ENCODE measurements around the gene WDR18. TPM values are rescaled to one million over a fixed set of nuclear protein-coding genes. Genes with fewer than 3 reads are reported as not detected.

WDR18 gene
- total and polyA plus RNA-seq, 2 experiments from 2014 or later = 155 to 157 TPM

GRCh38 chr19:1039646-1040475, 55.7 kb downstream of the WDR18 start, which contains the start of gene ABCA7:
Gene ABCA7, plus strand, starts transcription at chr19:1040107. Its CDS starts 1,255 bp downstream, at chr19:1041362.
- H3K27me3 ChIP-seq (ENCODE audit: insufficient read depth) = no peaks in the 10 kb centered on the region
- ATAC-seq (peak; percentile 78), DNase-seq (ENCODE audit: low spot score) (peak; percentile 99)
- H3K4me1 ChIP-seq (ENCODE audit: insufficient read depth) = peaks cover 10% of the 10 kb centered on the region
- peak within 1 kb of the TSS; percentile 86 for H3K27ac Mint-ChIP-seq
- peak within 1 kb of the TSS; percentile 91 for H3K4me3 ChIP-seq
- peaks cover 39% of the 10 kb centered on the region for H3K27me3 Mint-ChIP-seq (ENCODE audit: insufficient read depth, low read depth, poor library complexity)
- H3K27ac ChIP-seq (ENCODE audit: low read depth) = peak within 1 kb of the TSS; percentile 88
- H3K4me3 Mint-ChIP-seq = peak within 1 kb of the TSS; percentile 89
- no peaks in the 10 kb centered on the region for H3K79me2 ChIP-seq (replicated peaks; ENCODE audit: insufficient read depth)
- peaks cover 45% of the 10 kb centered on the region for H3K36me3 Mint-ChIP-seq (ENCODE audit: low read depth)
- H2AFZ ChIP-seq = peak within 1 kb of the TSS; percentile 90; the same call in 1 of the 2 replicates
- peaks cover 4% of the 10 kb centered on the region; the same call in 1 of the 2 replicates for H4K20me1 ChIP-seq (replicated peaks; ENCODE audit: insufficient read depth)
- H3K36me3 ChIP-seq (ENCODE audit: insufficient read depth) = peaks cover 16% of the 10 kb centered on the region; the same call in 1 of the 2 replicates
- H3K9me2 ChIP-seq (ENCODE audit: insufficient read depth) = no peaks in the 10 kb centered on the region
- peaks cover 15% of the 10 kb centered on the region for H3K4me1 Mint-ChIP-seq
- H3F3A ChIP-seq (replicated peaks; ENCODE audit: low read depth) = peaks cover 38% of the 10 kb centered on the region
- peak within 1 kb of the TSS; percentile 95 for H3K4me2 ChIP-seq
- TF ChIP-seq ZNF462 (CRISPR knock-in tag; IDR thresholded peaks at IDR 0.05) (no peak), CREB1 (CRISPR knock-in tag; IDR thresholded peaks at IDR 0.05; ENCODE audit: low read depth) (peak; percentile 82), ZNF331 (CRISPR knock-in tag; IDR thresholded peaks at IDR 0.05; ENCODE audit: low read depth) (no peak), NANOG (IDR thresholded peaks at IDR 0.05; ENCODE audit: borderline replicate concordance) (no peak), EZH2phosphoT487 (IDR thresholded peaks at IDR 0.05; ENCODE audit: unreplicated experiment) (no peak), REST (IDR thresholded peaks at IDR 0.05; ENCODE audit: unreplicated experiment) (no peak), JUNB (IDR thresholded peaks at IDR 0.05; ENCODE audit: unreplicated experiment) (no peak), EZH2 (IDR thresholded peaks at IDR 0.05; ENCODE audit: low read depth, unreplicated experiment) (no peak), ETS1 (IDR thresholded peaks at IDR 0.05) (no peak), POLR2AphosphoS5 (IDR thresholded peaks at IDR 0.05; ENCODE audit: low read depth) (peak; percentile 76)
- TF ChIP-seq, protein P1, sequence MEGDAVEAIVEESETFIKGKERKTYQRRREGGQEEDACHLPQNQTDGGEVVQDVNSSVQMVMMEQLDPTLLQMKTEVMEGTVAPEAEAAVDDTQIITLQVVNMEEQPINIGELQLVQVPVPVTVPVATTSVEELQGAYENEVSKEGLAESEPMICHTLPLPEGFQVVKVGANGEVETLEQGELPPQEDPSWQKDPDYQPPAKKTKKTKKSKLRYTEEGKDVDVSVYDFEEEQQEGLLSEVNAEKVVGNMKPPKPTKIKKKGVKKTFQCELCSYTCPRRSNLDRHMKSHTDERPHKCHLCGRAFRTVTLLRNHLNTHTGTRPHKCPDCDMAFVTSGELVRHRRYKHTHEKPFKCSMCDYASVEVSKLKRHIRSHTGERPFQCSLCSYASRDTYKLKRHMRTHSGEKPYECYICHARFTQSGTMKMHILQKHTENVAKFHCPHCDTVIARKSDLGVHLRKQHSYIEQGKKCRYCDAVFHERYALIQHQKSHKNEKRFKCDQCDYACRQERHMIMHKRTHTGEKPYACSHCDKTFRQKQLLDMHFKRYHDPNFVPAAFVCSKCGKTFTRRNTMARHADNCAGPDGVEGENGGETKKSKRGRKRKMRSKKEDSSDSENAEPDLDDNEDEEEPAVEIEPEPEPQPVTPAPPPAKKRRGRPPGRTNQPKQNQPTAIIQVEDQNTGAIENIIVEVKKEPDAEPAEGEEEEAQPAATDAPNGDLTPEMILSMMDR (conservative IDR thresholded peaks at IDR 0.05; ENCODE audit: low read depth in 2 of 2) = no peak
- peaks cover 2% of the 10 kb centered on the region; the same call in 2 of the 3 replicates for H3K9me3 Mint-ChIP-seq
